ENCODE results near the gene EIF2AK3.

Gene EIF2AK3

DNA sequence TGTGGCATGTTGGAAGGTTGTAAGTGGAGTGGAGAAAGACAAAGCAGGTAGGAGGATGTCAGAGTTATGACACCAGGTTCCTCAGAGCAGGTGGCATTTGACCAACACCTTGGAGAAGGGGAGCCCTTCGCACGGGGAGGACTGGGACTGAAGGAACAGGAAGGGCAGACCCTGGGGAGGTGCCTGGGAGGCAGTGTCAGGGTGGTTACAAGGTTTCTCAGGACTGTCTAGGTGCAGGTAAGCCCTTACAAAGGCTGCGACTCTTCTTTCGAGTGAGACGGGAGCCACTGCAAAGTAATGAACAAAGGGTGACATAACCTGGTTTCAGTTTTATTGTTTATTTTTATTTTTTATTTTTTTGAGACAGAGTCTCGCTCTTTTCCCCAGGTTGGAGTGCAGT lies 84.6 kb downstream of the EIF2AK3 start:
- TF ChIP-seq, protein P1, sequence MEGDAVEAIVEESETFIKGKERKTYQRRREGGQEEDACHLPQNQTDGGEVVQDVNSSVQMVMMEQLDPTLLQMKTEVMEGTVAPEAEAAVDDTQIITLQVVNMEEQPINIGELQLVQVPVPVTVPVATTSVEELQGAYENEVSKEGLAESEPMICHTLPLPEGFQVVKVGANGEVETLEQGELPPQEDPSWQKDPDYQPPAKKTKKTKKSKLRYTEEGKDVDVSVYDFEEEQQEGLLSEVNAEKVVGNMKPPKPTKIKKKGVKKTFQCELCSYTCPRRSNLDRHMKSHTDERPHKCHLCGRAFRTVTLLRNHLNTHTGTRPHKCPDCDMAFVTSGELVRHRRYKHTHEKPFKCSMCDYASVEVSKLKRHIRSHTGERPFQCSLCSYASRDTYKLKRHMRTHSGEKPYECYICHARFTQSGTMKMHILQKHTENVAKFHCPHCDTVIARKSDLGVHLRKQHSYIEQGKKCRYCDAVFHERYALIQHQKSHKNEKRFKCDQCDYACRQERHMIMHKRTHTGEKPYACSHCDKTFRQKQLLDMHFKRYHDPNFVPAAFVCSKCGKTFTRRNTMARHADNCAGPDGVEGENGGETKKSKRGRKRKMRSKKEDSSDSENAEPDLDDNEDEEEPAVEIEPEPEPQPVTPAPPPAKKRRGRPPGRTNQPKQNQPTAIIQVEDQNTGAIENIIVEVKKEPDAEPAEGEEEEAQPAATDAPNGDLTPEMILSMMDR (conservative IDR thresholded peaks at IDR 0.05; ENCODE audit: control insufficient read depth, insufficient read depth, low read depth, low read length), result no peak
- no peak overlapping the region for H3K4me3 ChIP-seq (ENCODE audit: control insufficient read depth, low read depth, low read length)
- no peak for DNase-seq (ENCODE audit: low read depth)

DNA sequence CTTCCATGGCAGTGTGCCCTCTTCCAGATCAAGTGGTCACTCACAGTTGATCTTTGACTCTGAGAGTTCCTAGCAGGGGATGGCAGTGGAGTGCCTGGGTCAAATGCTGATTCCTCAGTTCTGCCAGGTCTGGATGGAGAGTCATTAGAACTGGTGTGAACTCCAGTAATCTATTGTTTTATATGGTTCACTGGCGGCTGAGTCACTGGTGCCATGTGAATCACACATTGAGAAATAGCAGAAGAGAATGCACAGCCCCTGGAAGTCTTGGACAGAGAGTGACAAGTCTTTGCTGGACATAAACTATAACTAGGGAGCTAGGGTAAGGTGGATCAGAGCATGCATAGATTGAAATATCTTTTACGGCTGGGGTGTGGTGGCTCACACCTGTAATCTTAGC lies 86.9 kb downstream of the EIF2AK3 start:
- DNase-seq (ENCODE audit: low read depth), result peak; percentile 74
- H3K4me3 ChIP-seq (ENCODE audit: control insufficient read depth, low read depth, low read length), result no peak overlapping the region
- TF ChIP-seq, protein P1 (conservative IDR thresholded peaks at IDR 0.05; ENCODE audit: control insufficient read depth, insufficient read depth, low read depth, low read length), result no peak

DNA sequence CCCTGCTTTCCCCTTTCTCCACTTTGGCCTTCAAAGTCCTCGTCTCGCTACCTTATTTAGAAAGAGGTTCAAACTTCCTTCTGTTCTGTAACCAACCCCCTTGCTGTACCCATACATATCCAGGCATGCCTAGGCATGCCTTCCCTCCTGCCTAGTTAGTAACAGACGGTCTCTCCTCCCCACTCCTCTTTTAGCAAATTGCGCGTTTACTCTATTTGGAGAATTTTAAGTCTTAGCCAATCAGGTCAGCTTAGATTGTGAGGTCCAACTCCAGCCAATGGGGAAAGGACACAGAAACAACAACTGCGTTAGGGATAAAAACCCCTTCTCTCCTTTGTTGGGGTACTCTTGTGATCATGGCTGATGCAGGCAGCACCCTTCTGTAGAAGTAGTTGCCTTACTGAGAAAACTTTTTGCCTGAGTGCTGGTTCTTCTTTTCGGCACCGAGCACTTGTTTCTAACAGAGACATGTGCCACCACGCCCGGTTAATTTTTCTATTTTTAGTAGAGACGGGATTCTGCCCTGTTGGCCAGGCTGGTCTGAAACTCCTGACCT lies 88.8 kb downstream of the EIF2AK3 start:
- H3K4me3 ChIP-seq (ENCODE audit: control insufficient read depth, low read depth, low read length), result no peak overlapping the region
- no peak for DNase-seq (ENCODE audit: low read depth)
- TF ChIP-seq, protein P1 (conservative IDR thresholded peaks at IDR 0.05; ENCODE audit: control insufficient read depth, insufficient read depth, low read depth, low read length), result no peak

DNA sequence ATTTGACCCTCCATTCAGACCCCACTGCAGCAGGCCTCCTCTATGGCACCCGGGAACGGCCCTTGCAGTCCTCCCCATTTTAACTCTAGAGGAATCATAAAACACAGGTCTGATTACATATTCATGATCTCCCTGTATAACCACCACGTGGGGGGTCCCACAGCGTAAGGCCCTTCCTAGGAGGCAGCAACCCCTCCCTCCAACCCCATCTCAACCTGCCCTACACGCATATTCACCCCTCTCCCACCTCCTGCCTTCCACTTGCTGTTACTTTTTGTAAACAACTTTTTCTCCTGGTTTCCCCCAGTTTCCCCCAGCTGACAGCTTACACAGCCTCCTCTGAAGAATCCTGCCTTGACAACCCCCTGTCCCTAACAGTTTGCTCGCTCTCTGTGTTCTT lies 89.6 kb downstream of the EIF2AK3 start:
- DNase-seq (ENCODE audit: low read depth), result no peak
- no peak overlapping the region for H3K4me3 ChIP-seq (ENCODE audit: control insufficient read depth, low read depth, low read length)
- TF ChIP-seq, protein P1 (conservative IDR thresholded peaks at IDR 0.05; ENCODE audit: control insufficient read depth, insufficient read depth, low read depth, low read length), result no peak

DNA sequence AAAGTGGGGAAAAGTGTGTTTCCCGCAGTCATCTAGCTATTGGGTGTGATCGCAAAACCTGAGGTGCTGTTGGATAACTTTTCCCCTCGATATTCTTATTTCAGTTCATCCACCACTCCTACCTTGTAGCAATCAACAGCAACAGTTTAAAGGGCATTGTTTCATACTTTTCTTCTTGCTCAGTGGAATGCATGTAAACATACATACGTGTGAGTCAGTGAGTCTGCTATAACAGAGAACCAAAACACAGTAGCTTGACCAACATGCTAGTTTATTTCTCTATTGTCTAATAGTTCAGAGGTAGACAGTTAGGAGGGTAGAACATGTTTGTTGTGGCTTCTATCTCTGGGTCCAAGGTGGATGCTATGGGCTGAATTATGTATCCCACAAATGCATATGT lies 97.2 kb downstream of the EIF2AK3 start:
- DNase-seq (ENCODE audit: low read depth), result no peak
- no peak overlapping the region for H3K4me3 ChIP-seq (ENCODE audit: control insufficient read depth, low read depth, low read length)
- TF ChIP-seq, protein P1 (conservative IDR thresholded peaks at IDR 0.05; ENCODE audit: control insufficient read depth, insufficient read depth, low read depth, low read length), result no peak

DNA sequence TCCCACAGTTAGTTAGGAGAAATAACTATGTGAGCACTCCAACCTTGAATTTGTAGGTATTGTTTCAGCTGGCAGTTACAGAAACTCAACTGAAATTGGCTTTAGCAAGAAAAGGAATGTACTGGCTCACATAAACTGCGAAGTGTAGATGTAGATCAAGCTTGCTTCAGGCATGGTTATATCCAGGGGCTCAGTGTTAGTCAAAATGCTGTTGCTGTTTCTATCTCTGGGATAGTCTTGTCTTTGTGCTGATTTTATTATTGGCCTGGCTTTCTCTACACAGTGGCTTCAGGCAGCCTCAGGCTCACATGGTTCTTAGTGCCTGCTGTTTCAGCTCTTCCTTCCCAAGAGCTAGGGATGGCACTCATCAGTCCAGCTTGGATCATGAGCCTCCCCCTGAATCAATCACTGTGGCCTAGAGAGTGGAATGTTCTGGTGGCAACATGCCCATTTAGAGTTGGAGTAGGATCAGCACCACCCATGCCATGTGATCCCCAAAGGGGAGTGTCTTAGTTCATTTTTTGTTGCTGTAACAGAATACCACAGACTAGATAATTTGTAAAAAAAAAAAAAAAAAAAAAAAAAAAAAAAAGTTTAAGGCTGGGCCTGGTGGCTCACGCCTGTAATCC lies 105.7 kb downstream of the EIF2AK3 start:
- no peak overlapping the region for H3K4me3 ChIP-seq (ENCODE audit: control insufficient read depth, low read depth, low read length)
- DNase-seq (ENCODE audit: low read depth), result peak; percentile 31
- TF ChIP-seq, protein P1 (conservative IDR thresholded peaks at IDR 0.05; ENCODE audit: control insufficient read depth, insufficient read depth, low read depth, low read length), result no peak
